ENCODE measurements around the gene RPAP3.

GRCh38 chr12:47725091-47725772 is 19.4 kb upstream of the RPAP3 start, which contains the start of gene ENDOU:
- TF ChIP-seq CTCF (IDR thresholded peaks at IDR 0.05; ENCODE audit: borderline replicate concordance, extremely low read depth, low read length, poor library complexity, severe bottlenecking) (no peak), EZH2 (IDR thresholded peaks at IDR 0.05; ENCODE audit: borderline replicate concordance, low read depth, low read length, severe bottlenecking) (no peak)
